CD4-positive, alpha-beta T cell treated with Interferon alpha-2 for 1 hour (primary cell): ENCODE results near the gene PAQR6.

Experiments used
- DNase-seq, 2 donors: peaks; one replicate each; pipeline ENCODE4 v3.0.0-alpha.2; 2020 to 2022

Gene PAQR6

GRCh38 chr1:156247460-156248322, at the start of gene PAQR6:
PAQR6 (minus strand) TSS chr1:156248056; CDS start chr1:156246731, 1,325 bp downstream.
- no peak for DNase-seq

GRCh38 chr1:156295391-156295947, 47.6 kb upstream of the PAQR6 start, which contains the start of gene GLMP:
GLMP (minus strand) TSS chr1:156295679; CDS start chr1:156295645, 34 bp downstream.
- DNase-seq = peak; percentile 23 to 64

- no peak for DNase-seq
Measured at GRCh38 chr1:156293895-156294294, 46.0 kb upstream of the PAQR6 start.

- DNase-seq = no peak
Measured at GRCh38 chr1:156293098-156293434, 45.2 kb upstream of the PAQR6 start.

- DNase-seq = peak; percentile 35 to 64
Measured at GRCh38 chr1:156291226-156292061, 43.6 kb upstream of the PAQR6 start.

GRCh38 chr1:156289857-156290256, 42.0 kb upstream of the PAQR6 start:
- no peak for DNase-seq

- DNase-seq = no peak
Measured at GRCh38 chr1:156286061-156286460, 38.2 kb upstream of the PAQR6 start.

- no peak for DNase-seq
Measured at GRCh38 chr1:156285437-156285836, 37.6 kb upstream of the PAQR6 start.

GRCh38 chr1:156284757-156285156, 36.9 kb upstream of the PAQR6 start:
- DNase-seq = no peak

GRCh38 chr1:156284112-156284511, 36.3 kb upstream of the PAQR6 start, which contains the start of gene TMEM79:
TMEM79 (plus strand) TSS chr1:156284325; CDS start chr1:156285227, 902 bp downstream.
- no peak for DNase-seq

- DNase-seq = no peak
Measured at GRCh38 chr1:156283521-156283920, 35.7 kb upstream of the PAQR6 start.

GRCh38 chr1:156282479-156283222, 34.8 kb upstream of the PAQR6 start, which contains the start of gene SMG5:
SMG5 (minus strand) TSS chr1:156282825; CDS start chr1:156282680, 145 bp downstream.
- DNase-seq = peak; percentile 98

- DNase-seq = no peak
Measured at GRCh38 chr1:156281693-156282478, 34.0 kb upstream of the PAQR6 start.

GRCh38 chr1:156281281-156281680, 33.4 kb upstream of the PAQR6 start:
- DNase-seq = peak in 1 of 2 donors; percentile 29

GRCh38 chr1:156279837-156280236, 32.0 kb upstream of the PAQR6 start:
- DNase-seq = no peak

- DNase-seq = no peak
Measured at GRCh38 chr1:156276966-156277381, 29.1 kb upstream of the PAQR6 start.

- no peak for DNase-seq
Measured at GRCh38 chr1:156276532-156276931, 28.7 kb upstream of the PAQR6 start.

GRCh38 chr1:156270314-156270713, 22.5 kb upstream of the PAQR6 start:
- no peak for DNase-seq

- DNase-seq = no peak
Measured at GRCh38 chr1:156268336-156268735, 20.5 kb upstream of the PAQR6 start.

GRCh38 chr1:156266051-156266450, 18.2 kb upstream of the PAQR6 start:
- no peak for DNase-seq

- no peak for DNase-seq
Measured at GRCh38 chr1:156263288-156263655, 15.4 kb upstream of the PAQR6 start.
